HepG2 (cell line): Measurements from ENCODE around the gene PPM1E. TPM values are rescaled to one million over a fixed set of nuclear protein-coding genes. Genes with fewer than 3 reads are reported as not detected.

Source experiments
- ARID4A ChIP-seq: sonication (generic); formaldehyde crosslinking; IDR thresholded peaks from 2 replicates; pipeline ENCODE4 v1.5.0; 2020; ENCODE audit warnings: mild to moderate bottlenecking, missing genetic modification reagents, borderline replicate concordance
- ARNTL ChIP-seq: sonication (generic); formaldehyde crosslinking; IDR thresholded peaks from 2 replicates; pipeline ENCODE4 v1.4.0; 2020; ENCODE audit warnings: mild to moderate bottlenecking, missing genetic modification reagents
- BCL6 ChIP-seq: IDR thresholded peaks from 2 replicates; pipeline ENCODE4 v1.6.1; 2016; ENCODE audit warnings: missing genetic modification reagents, missing compliant biosample characterization
- BHLHE40 ChIP-seq: IDR thresholded peaks from 2 replicates; pipeline ENCODE4 v1.6.1; 2011; ENCODE audit warnings: low read length, improper control_type of control experiment
- CCDC6 ChIP-seq: sonication (generic); formaldehyde crosslinking; IDR thresholded peaks from 2 replicates; pipeline ENCODE4 v1.8.1; 2022; ENCODE audit warnings: mild to moderate bottlenecking, missing genetic modification reagents, moderate library complexity
- GATAD2A ChIP-seq: IDR thresholded peaks from 2 replicates; pipeline ENCODE4 v1.6.1; 2016
- HMG20B ChIP-seq: conservative IDR thresholded peaks from 2 replicates; pipeline ENCODE4 v1.6.1; 2016; ENCODE audit warnings: missing genetic modification reagents, missing compliant biosample characterization
- KDM5B ChIP-seq: sonication (generic); formaldehyde crosslinking; IDR thresholded peaks from 2 replicates; pipeline ENCODE4 v1.4.0; 2020; ENCODE audit warnings: missing genetic modification reagents, mild to moderate bottlenecking, borderline replicate concordance
- MXI1 ChIP-seq: IDR thresholded peaks from 3 replicates; pipeline ENCODE4 v1.6.1; 2012; ENCODE audit warnings: low read depth, low read length, inconsistent platforms, borderline replicate concordance
- MYC ChIP-seq: sonication (generic); formaldehyde crosslinking; IDR thresholded peaks from 2 replicates; pipeline ENCODE4 v1.9.0; 2021; ENCODE audit warnings: missing genetic modification reagents, borderline replicate concordance
- NFE2L1 ChIP-seq: sonication (generic); formaldehyde crosslinking; IDR thresholded peaks from 2 replicates; pipeline ENCODE4 v1.4.0; 2020; ENCODE audit warnings: missing genetic modification reagents, mild to moderate bottlenecking, borderline replicate concordance
- RAD21 ChIP-seq: fragments of 450-650 bp; formaldehyde crosslinking; IDR thresholded peaks from 2 replicates; pipeline ENCODE4 v1.5.0; 2020; ENCODE audit warnings: mild to moderate bottlenecking
- RFX3 ChIP-seq: IDR thresholded peaks from 2 replicates; pipeline ENCODE4 v1.6.1; 2016; ENCODE audit warnings: missing biosample characterization, missing genetic modification reagents
- SOX6 ChIP-seq, 2 experiments: fragments of 450-650 bp in 1 of 2; sonication (generic) in 1 of 2; formaldehyde crosslinking in 1 of 2; IDR thresholded peaks; 2 replicates each; pipeline versions ENCODE4 v1.4.0 to v1.6.1; 2017 to 2020; ENCODE audit warnings: antibody characterized with exemption in 1 of 2, mild to moderate bottlenecking in 1 of 2, missing genetic modification reagents in 1 of 2
- SP140L ChIP-seq: sonication (generic); formaldehyde crosslinking; IDR thresholded peaks from 2 replicates; pipeline ENCODE4 v1.4.0; 2020; ENCODE audit warnings: missing genetic modification reagents, borderline replicate concordance
- TFDP2 ChIP-seq: sonication (generic); formaldehyde crosslinking; IDR thresholded peaks from 2 replicates; pipeline ENCODE4 v1.4.0; 2020; ENCODE audit warnings: missing genetic modification reagents
- TOE1 ChIP-seq: sonication (generic); formaldehyde crosslinking; IDR thresholded peaks from 2 replicates; pipeline ENCODE4 v1.4.0; 2020; ENCODE audit warnings: mild to moderate bottlenecking, missing genetic modification reagents
- TOPORS ChIP-seq: sonication (generic); formaldehyde crosslinking; IDR thresholded peaks from 2 replicates; pipeline ENCODE4 v1.8.0; 2023; ENCODE audit warnings: mild to moderate bottlenecking, missing genetic modification reagents
- U2AF1 ChIP-seq: fragments of 200-400 bp; formaldehyde crosslinking; optimal IDR thresholded peaks from 2 replicates; pipeline ENCODE3; 2017; ENCODE audit warnings: mild to moderate bottlenecking, low read depth, low read length
- XRCC5 ChIP-seq: fragments of 200-400 bp; formaldehyde crosslinking; optimal IDR thresholded peaks from 2 replicates; pipeline ENCODE3; 2017; ENCODE audit warnings: mild to moderate bottlenecking, low read length
- ZMYM4 ChIP-seq: sonication (generic); formaldehyde crosslinking; IDR thresholded peaks from 2 replicates; pipeline ENCODE4 v1.8.1; 2023; ENCODE audit warnings: mild to moderate bottlenecking, missing genetic modification reagents
- ZNF30 ChIP-seq: sonication (generic); formaldehyde crosslinking; IDR thresholded peaks from 2 replicates; pipeline ENCODE4 v1.5.0; 2020; ENCODE audit warnings: mild to moderate bottlenecking, missing genetic modification reagents
- ZNF501 ChIP-seq: sonication (generic); formaldehyde crosslinking; IDR thresholded peaks from 2 replicates; pipeline ENCODE4 v1.5.1; 2020; ENCODE audit warnings: mild to moderate bottlenecking, moderate library complexity, missing genetic modification reagents
- ZNF598 ChIP-seq: sonication (generic); formaldehyde crosslinking; IDR thresholded peaks from 2 replicates; pipeline ENCODE4 v1.5.1; 2020; ENCODE audit warnings: mild to moderate bottlenecking, missing genetic modification reagents, borderline replicate concordance
- ZNF709 ChIP-seq: sonication (generic); formaldehyde crosslinking; IDR thresholded peaks from 2 replicates; pipeline ENCODE4 v1.5.0; 2020; ENCODE audit warnings: mild to moderate bottlenecking, missing genetic modification reagents
- ZNF713 ChIP-seq: sonication (generic); formaldehyde crosslinking; IDR thresholded peaks from 2 replicates; pipeline ENCODE4 v1.4.0; 2020; ENCODE audit warnings: mild to moderate bottlenecking, missing genetic modification reagents
- ZNF777 ChIP-seq: sonication (generic); formaldehyde crosslinking; IDR thresholded peaks from 2 replicates; pipeline ENCODE4 v1.4.0; 2020; ENCODE audit warnings: missing genetic modification reagents
- polyA plus RNA-seq, 8 experiments: library from polyadenylated mRNA; depleted of rRNA in 3 of 8; stranded (reverse) in 7 of 8; unstranded in 1 of 8; fragments of >200 nt; fragmentation: Illumina TruSeq in 4 of 8; extraction: Trizol in 4 of 8; gene quantifications; 2 replicates each; pipeline versions ENCODE4 v1.2.1 to v1.2.3, GENCODE V29; 2011 to 2016; ENCODE audit warnings: low read depth in 4 of 8, missing spikeins in 1 of 8, mixed read lengths in 1 of 8; ENCODE audit not compliant: insufficient read depth in 1 of 8
- total RNA-seq, 5 experiments: library from RNA; depleted of rRNA; stranded (reverse); fragments of >200 nt; fragmentation: Illumina TruSeq; extraction: Trizol; gene quantifications; 2 replicates each; pipeline ENCODE4 v1.2.3, GENCODE V29; 2016; ENCODE audit warnings: low read depth in 1 of 5

Gene PPM1E
- total and polyA plus RNA-seq, 2 of the 13 experiments (the other 11 are each of a cell fraction or from before 2014, with no cell fraction given) = 0.15 TPM; not detected in 1

- TF ChIP-seq ARID4A (CRISPR knock-in tag) (peak; percentile 45; the same call in 1 of the 2 replicates), MYC (CRISPR knock-in tag) (no peak), TOPORS (CRISPR knock-in tag) (peak; percentile 62; the same call in 1 of the 2 replicates), SOX6 (IDR thresholded peaks at IDR 0.05) (no peak), SOX6 (CRISPR knock-in tag; IDR thresholded peaks at IDR 0.05) (no peak), ZNF713 (CRISPR knock-in tag) (no peak), BHLHE40 (0 out of 2 replicates have a peak, but pooled peaks have one; percentile 10), TOE1 (CRISPR knock-in tag) (no peak), ZNF30 (CRISPR knock-in tag) (no peak), ZNF777 (CRISPR knock-in tag) (peak; percentile 94), ZNF598 (CRISPR knock-in tag) (peak; percentile 51; the same call in 1 of the 2 replicates), ZMYM4 (CRISPR knock-in tag) (0 out of 2 replicates have a peak, but pooled peaks have one; percentile 26), ARNTL (no peak), TFDP2 (CRISPR knock-in tag) (0 out of 2 replicates have a peak, but pooled peaks have one; percentile 13), XRCC5 (no peak), U2AF1 (no peak), BCL6 (peak; percentile 39; the same call in 1 of the 2 replicates), ZNF501 (CRISPR knock-in tag) (peak; percentile 79), CCDC6 (0 out of 2 replicates have a peak, but pooled peaks have one; percentile 62), HMG20B (CRISPR knock-in tag) (no peak), ZNF709 (CRISPR knock-in tag) (0 out of 2 replicates have a peak, but pooled peaks have one; percentile 33), NFE2L1 (CRISPR knock-in tag) (no peak), RAD21 (CRISPR knock-in tag) (0 out of 2 replicates have a peak, but pooled peaks have one; percentile 26), GATAD2A (CRISPR knock-in tag) (no peak), SP140L (CRISPR knock-in tag) (no peak), MXI1 (peak; percentile 46; the same call in 1 of the 3 replicates), KDM5B (CRISPR knock-in tag) (peak; percentile 60; the same call in 1 of the 2 replicates), RFX3 (CRISPR knock-in tag) (peak; percentile 75)
Measured at GRCh38 chr17:58755577-58756245, at the start of gene PPM1E (continued).
